GM12878 (cell line): Measurements from ENCODE around the gene AGBL1. TPM values are rescaled to one million over a fixed set of nuclear protein-coding genes. Genes with fewer than 3 reads are reported as not detected.

Experiments
- ATAC-seq: fragments of 200-7000 bp; cut with Tn5 transposase; 3 replicates; pipeline ENCODE4 v1.9.1; 2020; ENCODE audit warnings: mild to moderate bottlenecking, moderate library complexity
- BruUV-seq: library from RNA; stranded (reverse); fragments of 400-500 nt; replicated peaks from 2 replicates; lab custom pipeline; 2021; lab: Mats Ljungman, UMichigan
- CTCF ChIA-PET: fragments of 300-600 bp; sonication (Branson Sonifier 250); formaldehyde crosslinking; extraction: SDS; loops from one replicate; lab custom pipeline; 2021; ENCODE audit warnings: inconsistent platforms; lab: Yijun Ruan, JAX
- POLR2A ChIA-PET: fragments of 350-600 bp; formaldehyde crosslinking; extraction: SDS; loops from one replicate; lab custom pipeline; 2021; ENCODE audit warnings: inconsistent platforms; lab: Charles Lee
- RAD21 ChIA-PET: fragments of 300-600 bp; sonication (Branson Sonifier 250); formaldehyde crosslinking; loops from one replicate; lab custom pipeline; 2023; ENCODE audit warnings: antibody characterized with exemption; ENCODE audit not compliant: unreplicated experiment; lab: Charles Lee
- SMC1A ChIA-PET: fragments of 300-600 bp; sonication (Branson Sonifier 250); formaldehyde crosslinking; loops from one replicate; lab custom pipeline; 2023; ENCODE audit not compliant: unreplicated experiment, uncharacterized antibody; lab: Charles Lee
- DNase-seq: peaks from one replicate; pipeline ENCODE4 v3.0.0-alpha.2; 2011; ENCODE audit warnings: low read depth, low spot score
- FAIRE-seq: peaks from 3 replicates; lab custom pipeline; 2011; peaks lifted over from hg19 to GRCh38; lab: Jason Lieb, UNC
- H2AFZ ChIP-seq: 2 replicates; pipeline ENCODE4 v1.6.0; 2011; ENCODE audit warnings: low read depth, low read length, control low read depth; ENCODE audit not compliant: control insufficient read depth
- H3K27ac ChIP-seq: 2 replicates; pipeline ENCODE4 v1.5.1; 2011; ENCODE audit warnings: control low read depth; ENCODE audit not compliant: control insufficient read depth, insufficient read depth
- H3K27me3 ChIP-seq, 2 experiments: replicated peaks in 1 of 2; 2 replicates each; pipeline versions ENCODE4 v1.6.0 to v1.6.1; 2011; ENCODE audit warnings: low read length in 1 of 2; ENCODE audit not compliant: control insufficient read depth in 2 of 2, insufficient read depth in 2 of 2
- H3K36me3 ChIP-seq, 2 experiments: 2 replicates each; pipeline ENCODE4 v1.5.1; 2011; ENCODE audit warnings: low read length in 1 of 2; ENCODE audit not compliant: control insufficient read depth in 2 of 2, insufficient read depth in 2 of 2
- H3K4me1 ChIP-seq: 2 replicates; pipeline ENCODE4 v1.6.1; 2011; ENCODE audit warnings: mild to moderate bottlenecking, low read length, moderate library complexity, mixed read lengths; ENCODE audit not compliant: control insufficient read depth, insufficient read depth
- H3K4me2 ChIP-seq: 2 replicates; pipeline ENCODE4 v1.6.0; 2011; ENCODE audit warnings: control low read depth; ENCODE audit not compliant: control insufficient read depth, insufficient read depth
- H3K4me3 ChIP-seq: fragments of 200-600 bp; sonication (generic); 2 replicates; pipeline ENCODE4 v1.5.1; 2016
- H3K79me2 ChIP-seq: 2 replicates; pipeline ENCODE4 v1.6.0; 2011; ENCODE audit warnings: low read length; ENCODE audit not compliant: control insufficient read depth, insufficient read depth
- H3K9ac ChIP-seq: 2 replicates; pipeline ENCODE4 v1.8.0; 2011; ENCODE audit warnings: low read length, control low read depth, mixed read lengths; ENCODE audit not compliant: control insufficient read depth, insufficient read depth
- H3K9me3 ChIP-seq: replicated peaks from 3 replicates; pipeline ENCODE4 v1.5.1; 2011; ENCODE audit warnings: mild to moderate bottlenecking, low read length; ENCODE audit not compliant: control insufficient read depth, insufficient read depth
- H4K20me1 ChIP-seq: 2 replicates; pipeline ENCODE4 v1.6.0; 2011; ENCODE audit not compliant: control insufficient read depth, insufficient read depth
- CTCF ChIP-seq, 3 experiments: IDR thresholded peaks in 2 of 3; conservative IDR thresholded peaks in 1 of 3; 2 replicates each; pipeline ENCODE4 v1.5.1; 2011; ENCODE audit warnings: low read depth in 3 of 3, low read length in 3 of 3, mild to moderate bottlenecking in 3 of 3, control low read depth in 2 of 3, moderate library complexity in 2 of 3, inconsistent platforms in 1 of 3, mixed read lengths in 1 of 3; ENCODE audit not compliant: control insufficient read depth in 2 of 3, insufficient read depth in 1 of 3; ENCODE audit errors: extremely low read depth in 1 of 3
- POLR2AphosphoS5 ChIP-seq: IDR thresholded peaks from 2 replicates; pipeline ENCODE4 v1.6.1; 2011; ENCODE audit warnings: mild to moderate bottlenecking, low read length, inconsistent platforms
- RAD21 ChIP-seq: IDR thresholded peaks from 2 replicates; pipeline ENCODE4 v1.6.1; 2011; ENCODE audit warnings: mild to moderate bottlenecking, low read depth, low read length, moderate library complexity; ENCODE audit not compliant: insufficient read depth
- SMC3 ChIP-seq: IDR thresholded peaks from 2 replicates; pipeline ENCODE4 v1.6.1; 2011; ENCODE audit warnings: low read length, improper control_type of control experiment, borderline replicate concordance
- ZNF592 ChIP-seq: fragments of 450-650 bp; IDR thresholded peaks from 2 replicates; pipeline ENCODE4 v1.6.1; 2017; ENCODE audit warnings: mild to moderate bottlenecking, moderate library complexity
- WGBS: methylation state at CpG from one replicate; pipeline ENCODE4 v1.1.6; 2016; ENCODE audit warnings: low lambda C conversion rate; ENCODE audit not compliant: insufficient replicate concordance, insufficient coverage; ENCODE audit errors: missing lambda C conversion rate; 5-methylcytosine and 5-hydroxymethylcytosine counted together
- in situ Hi-C: fragments of 300-500 bp; cut with MboI; formaldehyde crosslinking; loops from 9 replicates; pipeline ENCODE4 v1.14.3; 2018; ENCODE audit warnings: mixed read lengths
- intact Hi-C: fragments of 100-400 bp; cut with micrococcal nuclease; formaldehyde crosslinking; loops from one replicate; pipeline ENCODE4 v1.14.2; 2022; ENCODE audit not compliant: unreplicated experiment
- polyA plus RNA-seq, 11 experiments: library from polyadenylated mRNA; depleted of rRNA in 4 of 11; unstranded in 6 of 11; stranded (reverse) in 5 of 11; fragments of >200 nt; fragmentation: Nextera tagmentation in 4 of 11; fragmentation: Illumina TruSeq in 1 of 11; extraction: Ambion mirVana in 4 of 11; extraction: Trizol in 1 of 11; gene quantifications; 1 replicate in 1 of 11; 2 replicates in 10 of 11; pipeline versions ENCODE4 v1.2.1 to v1.2.3, GENCODE V29; 2011 to 2016; ENCODE audit warnings: inconsistent platforms in 2 of 11, missing spikeins in 2 of 11, low read depth in 1 of 11
- total RNA-seq, 4 experiments: library from RNA; depleted of rRNA in 3 of 4; stranded (reverse); fragments of >200 nt in 3 of 4; fragmentation: Illumina TruSeq in 1 of 4; extraction: Trizol in 1 of 4; gene quantifications; 2 replicates each; pipeline versions ENCODE4 v1.2.1 to v1.2.3, GENCODE V29; 2013 to 2021

Gene AGBL1
- total and polyA plus RNA-seq, 10 of the 15 experiments (the other 5 are each of a cell fraction or from before 2014, with no cell fraction given): not detected

- H3K36me3 ChIP-seq: no peaks in the 10 kb centered on the region
- SMC1A ChIA-PET: no interaction called here
These were observed 836.2 kb downstream of the AGBL1 start for GRCh38 chr15:86915811-86916331.

More at GRCh38 chr15:86915811-86916331, 836.2 kb downstream of the AGBL1 start:
- Histone ChIP-seq H3K79me2 (no peaks in the 10 kb centered on the region), H3K9ac (no peak overlapping the region), H3K4me2 (no peak overlapping the region), H3K9me3 (no peaks in the 10 kb centered on the region), H3K4me3 (no peak overlapping the region), H2AFZ (no peak overlapping the region), H4K20me1 (no peaks in the 10 kb centered on the region), H3K4me1 (no peaks in the 10 kb centered on the region), H3K27ac (no peak overlapping the region), H3K27me3 (no peaks in the 10 kb centered on the region)
- 24% methylated on average over 12 of the region's 12 CpGs for WGBS
- ChIA-PET POLR2A (no interaction called here), CTCF (interaction anchor here (0.9 kb wide), 1 partner anchor 1330 kb away, joined by 3 read pairs; no protein-coding TSS in a partner anchor), RAD21 (no interaction called here)
- BruUV-seq: no TSS peak
- in situ Hi-C loops (no loop called here), intact Hi-C loops (no loop called here)
- DNase-seq (no peak), FAIRE-seq (no peak), ATAC-seq (no peak)
- TF ChIP-seq ZNF592 (no peak), SMC3 (peak; percentile 18; the same call in 1 of the 2 replicates), CTCF (IDR thresholded peaks at IDR 0.05 in 2 of 3, conservative IDR thresholded peaks at IDR 0.05 in 1 of 3; ENCODE audit: control insufficient read depth in 2 of 3, extremely low read depth in 1 of 3, insufficient read depth in 1 of 3, low read depth in 3 of 3, low read length in 3 of 3) (peak in 2 of 3 experiments; percentile 16 to 28; a peak in 2 of 6 replicates), POLR2AphosphoS5 (no peak), RAD21 (peak; percentile 40; the same call in 1 of the 2 replicates)
